Panc1 (cell line): ENCODE data around the gene BTBD9.

Experiments used
- CTCF ChIP-seq: fragments of 450-650 bp; IDR thresholded peaks from 2 replicates; pipeline ENCODE4 v1.5.1; 2017; ENCODE audit warnings: mild to moderate bottlenecking
- POLR2AphosphoS5 ChIP-seq: IDR thresholded peaks from 2 replicates; pipeline ENCODE4 v1.6.1; 2012; ENCODE audit warnings: mild to moderate bottlenecking, low read depth, low read length, moderate library complexity
- REST ChIP-seq, 2 experiments: IDR thresholded peaks; 2 replicates each; pipeline ENCODE4 v1.6.1; 2011 to 2012; ENCODE audit warnings: low read depth in 2 of 2, control low read depth in 1 of 2, low read length in 1 of 2, mild to moderate bottlenecking in 1 of 2, moderate library complexity in 1 of 2; ENCODE audit not compliant: insufficient read depth in 1 of 2
- SIN3A ChIP-seq: IDR thresholded peaks from 2 replicates; pipeline ENCODE4 v1.6.1; 2012; ENCODE audit warnings: low read depth, mild to moderate bottlenecking, low read length, moderate library complexity, borderline replicate concordance; ENCODE audit not compliant: insufficient read depth
- TCF7L2 ChIP-seq: IDR thresholded peaks from 2 replicates; pipeline ENCODE4 v1.6.1; 2011; ENCODE audit warnings: mild to moderate bottlenecking, low read depth, low read length, inconsistent platforms

- TF ChIP-seq POLR2AphosphoS5 = no peak
- no peak for TF ChIP-seq CTCF
- no peak for TF ChIP-seq REST (IDR thresholded peaks at IDR 0.05; ENCODE audit: insufficient read depth in 1 of 2, low read depth in 2 of 2, low read length in 1 of 2)
- TF ChIP-seq TCF7L2 = no peak
- no peak for TF ChIP-seq SIN3A
Observed at GRCh38 chr6:38137608-38138265, 502.0 kb downstream of the BTBD9 start.
